ENCODE results near the gene YARS1.
A peak's percentile ranks its signal among the peaks of the same experiment; 100 is the strongest.

YARS1 gene

DNA sequence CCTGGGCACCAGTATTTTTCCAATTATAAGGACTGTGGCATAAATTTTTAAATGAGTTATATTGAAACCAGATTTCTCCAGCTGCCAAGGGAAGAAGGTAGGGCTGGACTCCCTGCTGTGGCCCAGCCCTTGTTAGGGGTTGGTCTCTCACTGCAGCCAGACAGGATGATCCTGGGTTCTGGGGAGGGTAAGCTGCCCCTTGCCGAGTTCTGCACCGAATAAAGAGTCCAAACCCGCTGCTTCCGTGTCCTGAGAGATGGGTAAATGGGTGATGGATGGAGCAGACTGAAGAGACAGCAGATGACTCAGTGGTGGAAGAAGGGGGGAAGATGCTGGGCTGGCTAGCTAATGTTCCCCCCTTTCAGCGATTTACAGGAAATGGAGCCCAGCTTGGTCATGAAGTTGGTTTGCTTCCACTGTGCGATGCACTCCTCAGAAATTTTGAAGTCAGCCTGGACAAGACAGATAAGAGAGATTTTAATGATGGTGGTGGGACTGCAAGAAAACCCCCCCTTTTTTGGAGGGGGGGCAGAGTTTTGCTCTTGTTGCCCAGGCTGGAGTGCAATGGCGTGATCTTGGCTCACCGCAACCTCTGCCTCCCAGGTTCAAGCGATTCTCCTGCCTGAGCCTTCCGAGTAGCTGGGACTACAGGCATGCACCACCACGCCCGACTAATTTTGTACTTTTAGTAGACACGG is 41.4 kb downstream of the YARS1 start:
- DNase-seq = no peak

- DNase-seq = peak in 1 of 2 experiments; percentile 26
Measured at GRCh38 chr1:32774950-32775634, 42.1 kb downstream of the YARS1 start.

DNA sequence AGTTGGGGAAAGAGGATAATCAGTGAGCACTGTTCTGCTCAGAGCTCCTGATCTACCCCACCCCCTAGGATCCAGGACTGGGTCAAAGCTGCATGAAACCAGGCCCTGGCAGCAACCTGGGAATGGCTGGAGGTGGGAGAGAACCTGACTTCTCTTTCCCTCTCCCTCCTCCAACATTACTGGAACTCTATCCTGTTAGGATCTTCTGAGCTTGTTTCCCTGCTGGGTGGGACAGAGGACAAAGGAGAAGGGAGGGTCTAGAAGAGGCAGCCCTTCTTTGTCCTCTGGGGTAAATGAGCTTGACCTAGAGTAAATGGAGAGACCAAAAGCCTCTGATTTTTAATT is 42.7 kb downstream of the YARS1 start:
- DNase-seq = no peak

DNA sequence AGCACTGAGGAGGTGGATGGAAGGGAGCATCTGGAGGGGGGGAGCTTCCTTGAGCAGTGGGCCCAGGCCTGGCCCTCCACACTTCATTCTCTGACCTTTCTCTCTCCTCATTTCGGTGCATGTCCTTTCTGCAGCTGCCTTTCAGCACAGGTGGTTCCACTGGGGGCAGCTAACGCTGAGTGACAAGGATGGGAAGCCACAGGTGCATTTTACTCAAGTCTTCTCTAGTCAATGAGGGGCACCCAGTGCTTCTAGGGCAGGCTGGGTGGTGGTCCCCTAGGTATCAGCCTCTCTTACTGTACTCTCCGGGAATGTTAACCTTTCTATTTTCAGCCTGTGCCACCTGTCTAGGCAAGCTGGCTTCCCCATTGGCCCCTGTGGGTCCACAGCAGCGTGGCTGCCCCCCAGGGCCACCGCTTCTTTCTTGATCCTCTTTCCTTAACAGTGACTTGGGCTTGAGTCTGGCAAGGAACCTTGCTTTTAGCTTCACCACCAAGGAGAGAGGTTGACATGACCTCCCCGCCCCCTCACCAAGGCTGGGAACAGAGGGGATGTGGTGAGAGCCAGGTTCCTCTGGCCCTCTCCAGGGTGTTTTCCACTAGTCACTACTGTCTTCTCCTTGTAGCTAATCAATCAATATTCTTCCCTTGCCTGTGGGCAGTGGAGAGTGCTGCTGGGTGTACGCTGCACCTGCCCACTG is 43.2 kb downstream of the YARS1 start:
- DNase-seq = no peak

DNA sequence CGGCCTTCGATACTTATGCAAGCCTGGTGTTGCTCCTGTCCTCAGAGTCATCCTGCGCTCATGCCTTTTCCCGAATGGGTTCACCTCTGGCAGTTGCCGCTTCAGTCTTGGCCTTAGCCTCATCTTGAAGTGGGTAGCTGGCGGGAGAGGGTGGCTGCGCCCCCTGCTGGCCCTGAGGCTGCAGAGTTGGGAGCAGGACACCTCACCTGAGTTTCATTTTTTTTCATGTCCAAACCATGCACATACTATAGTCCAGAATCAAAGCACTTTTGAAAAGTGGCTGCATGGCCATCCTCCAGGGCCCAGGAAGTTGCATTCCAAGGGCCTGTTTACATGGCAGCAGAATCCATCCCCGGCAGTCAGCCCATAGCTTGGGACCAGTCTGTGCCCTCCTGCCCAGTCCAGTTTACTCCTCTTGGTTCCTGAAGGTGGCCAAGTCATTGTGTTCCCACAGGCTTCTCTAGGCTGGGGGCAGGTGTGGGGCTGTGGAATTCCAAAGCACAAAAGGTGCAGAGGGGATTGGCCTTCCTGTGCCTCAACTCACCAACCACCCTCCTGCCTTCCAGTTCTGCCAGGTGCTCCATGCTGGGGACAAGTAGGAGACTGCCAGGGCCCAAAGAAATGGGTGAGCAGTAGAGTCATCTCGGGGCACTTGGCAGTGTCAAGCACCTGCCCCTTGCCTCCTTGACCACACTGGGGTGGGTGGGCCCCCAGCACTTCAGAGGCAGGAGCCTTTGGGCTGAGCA is 44.0 kb downstream of the YARS1 start:
- peak in 1 of 2 experiments; percentile 55 for DNase-seq

GRCh38 chr1:32772281-32773017 is 44.7 kb downstream of the YARS1 start:
- DNase-seq = no peak

DNA sequence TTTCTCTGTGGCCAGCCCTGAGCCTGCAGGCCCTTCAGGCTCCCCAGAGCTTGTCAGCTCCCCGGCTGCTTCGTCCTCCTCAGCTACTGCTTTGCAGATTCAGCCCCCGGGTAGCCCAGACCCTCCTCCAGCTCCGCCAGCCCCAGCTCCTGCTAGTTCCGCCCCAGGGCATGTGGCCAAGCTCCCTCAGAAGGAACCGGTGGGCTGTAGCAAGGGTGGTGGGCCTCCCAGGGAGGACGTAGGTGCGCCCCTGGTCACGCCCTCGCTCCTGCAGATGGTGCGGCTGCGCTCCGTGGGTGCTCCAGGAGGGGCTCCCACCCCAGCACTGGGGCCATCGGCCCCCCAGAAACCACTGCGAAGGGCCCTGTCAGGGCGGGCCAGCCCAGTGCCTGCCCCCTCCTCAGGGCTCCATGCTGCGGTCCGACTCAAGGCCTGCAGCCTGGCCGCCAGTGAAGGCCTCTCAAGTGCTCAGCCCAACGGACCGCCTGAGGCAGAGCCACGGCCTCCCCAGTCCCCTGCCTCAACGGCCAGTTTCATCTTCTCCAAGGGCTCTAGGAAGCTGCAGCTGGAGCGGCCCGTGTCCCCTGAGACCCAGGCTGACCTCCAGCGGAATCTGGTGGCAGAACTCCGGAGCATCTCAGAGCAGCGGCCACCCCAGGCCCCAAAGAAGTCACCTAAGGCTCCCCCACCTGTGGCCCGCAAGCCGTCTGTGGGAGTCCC is 45.4 kb downstream of the YARS1 start:
- DNase-seq = no peak

- no peak for DNase-seq
Measured at GRCh38 chr1:32770741-32771548, 46.2 kb downstream of the YARS1 start.

DNA sequence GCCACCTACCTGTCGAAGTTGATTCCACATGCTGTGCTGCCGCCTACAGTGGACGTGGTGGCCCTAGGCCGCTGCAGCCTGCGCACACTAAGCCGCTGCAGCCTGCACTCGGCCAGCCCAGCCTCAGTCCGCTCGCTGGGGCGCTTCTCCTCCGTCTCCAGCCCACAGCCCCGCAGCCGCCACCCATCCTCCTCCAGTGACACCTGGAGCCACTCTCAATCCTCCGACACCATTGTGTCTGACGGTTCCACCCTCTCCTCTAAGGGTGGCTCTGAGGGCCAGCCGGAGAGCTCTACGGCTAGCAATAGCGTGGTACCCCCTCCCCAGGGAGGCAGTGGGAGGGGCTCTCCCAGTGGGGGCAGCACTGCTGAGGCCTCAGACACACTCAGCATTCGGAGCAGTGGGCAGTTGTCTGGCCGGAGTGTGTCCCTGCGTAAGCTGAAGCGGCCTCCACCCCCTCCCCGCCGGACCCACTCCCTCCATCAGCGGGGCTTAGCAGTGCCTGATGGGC is 46.9 kb downstream of the YARS1 start:
- DNase-seq = no peak

GRCh38 chr1:32769524-32770220 is 47.5 kb downstream of the YARS1 start:
- no peak for DNase-seq

DNA sequence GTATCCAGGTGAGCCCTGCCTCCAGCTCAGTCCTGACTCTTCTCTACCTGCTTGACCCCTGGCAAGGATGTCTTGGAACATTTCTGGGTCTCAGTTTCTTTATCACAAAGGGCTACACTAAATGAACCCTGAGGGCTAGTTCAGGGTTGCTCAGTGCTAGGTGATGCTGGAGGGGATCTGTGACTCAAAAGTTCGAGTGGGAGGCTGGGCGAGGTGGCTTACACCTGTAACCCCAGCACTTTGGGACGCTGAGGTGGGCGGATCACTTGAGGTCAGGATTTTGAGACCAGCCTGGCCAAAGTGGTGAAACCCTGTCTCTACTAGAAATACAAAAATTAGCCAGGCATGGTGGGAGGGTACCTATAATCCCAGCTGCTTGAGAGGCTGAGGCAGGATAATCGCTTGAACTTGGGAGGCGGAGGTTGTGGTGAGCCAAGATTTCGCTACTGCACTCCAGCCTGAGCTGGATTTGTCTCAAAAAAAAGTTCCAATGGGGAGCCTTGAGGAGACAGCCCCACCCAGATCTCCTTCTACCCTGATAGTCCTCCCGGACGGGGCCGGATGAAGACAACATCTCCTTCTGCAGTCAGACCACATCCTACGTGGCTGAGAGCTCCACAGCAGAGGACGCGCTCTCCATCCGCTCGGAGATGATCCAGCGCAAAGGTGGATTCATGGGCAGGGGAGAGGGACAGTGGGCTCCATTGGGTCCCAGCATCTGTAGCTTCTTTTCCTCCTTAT is 48.9 kb downstream of the YARS1 start:
- DNase-seq = no peak

GRCh38 chr1:32767641-32768040 is 49.5 kb downstream of the YARS1 start:
- no peak for DNase-seq

- DNase-seq = no peak
Measured at GRCh38 chr1:32767156-32767555, 50.0 kb downstream of the YARS1 start.

- no peak for DNase-seq
Measured at GRCh38 chr1:32766328-32766972, 50.7 kb downstream of the YARS1 start.

GRCh38 chr1:32765570-32766327 is 51.4 kb downstream of the YARS1 start:
- DNase-seq = no peak

GRCh38 chr1:32764826-32765569 is 52.2 kb downstream of the YARS1 start:
- DNase-seq = no peak

DNA sequence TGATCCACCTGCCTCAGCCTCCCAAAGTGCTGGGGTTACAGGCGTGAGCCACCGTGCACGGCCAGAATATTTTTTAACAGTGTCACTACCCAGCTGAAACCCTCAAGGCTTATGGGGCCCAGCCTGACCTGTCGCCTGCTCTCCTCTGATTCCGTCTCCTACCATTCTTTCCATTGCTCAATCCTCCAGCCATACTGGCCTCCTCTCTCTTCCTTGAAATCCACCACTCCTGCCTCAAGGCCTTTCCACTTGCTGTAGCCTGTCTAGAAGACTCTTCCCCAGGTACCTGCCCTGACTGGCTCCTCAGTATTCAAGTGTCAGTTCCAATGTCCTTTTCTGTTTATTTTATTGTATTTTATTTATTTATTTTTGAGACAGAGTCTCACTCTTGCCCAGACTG is 53.9 kb downstream of the YARS1 start:
- DNase-seq = no peak
